ENCODE data around the gene SASH1. TPM values are rescaled to one million over a fixed set of nuclear protein-coding genes. Genes with fewer than 3 reads are reported as not detected.
A peak's percentile ranks its signal among the peaks of the same experiment; 100 is the strongest.

The SASH1 gene
- total RNA-seq, 1 experiment from 2014 or later, result 27.4 TPM

- ChIA-PET CTCF (interaction anchor here (1.0 kb wide), 1 partner anchor 358 kb away, joined by 3 read pairs; no protein-coding TSS in a partner anchor), POLR2A (no interaction called here)
- DNase-seq (ENCODE audit: low spot score), result no peak
- no peaks in the 10 kb centered on the region for H3K27me3 Mint-ChIP-seq (ENCODE audit: low read depth)
- H3K9me3 Mint-ChIP-seq, result no peaks in the 10 kb centered on the region
- no peak overlapping the region for H3K4me3 Mint-ChIP-seq
- peaks cover 24% of the 10 kb centered on the region for H3K4me1 Mint-ChIP-seq
- no peak for ATAC-seq
- no peak for TF ChIP-seq CTCF (IDR thresholded peaks at IDR 0.05)
- no peak for TF ChIP-seq ELF4 (CRISPR knock-in tag; IDR thresholded peaks at IDR 0.05; ENCODE audit: low read depth)
- TF ChIP-seq USF1 (CRISPR knock-in tag; IDR thresholded peaks at IDR 0.05), result no peak
- TF ChIP-seq ATF2 (CRISPR knock-in tag; IDR thresholded peaks at IDR 0.05; ENCODE audit: borderline replicate concordance, low read depth), result no peak
- no peak for TF ChIP-seq NR1H2 (CRISPR knock-in tag; IDR thresholded peaks at IDR 0.05)
- H3K27ac Mint-ChIP-seq, result no peak overlapping the region
- peaks cover 61% of the 10 kb centered on the region for H3K36me3 Mint-ChIP-seq
These were observed 192.7 kb downstream of the SASH1 start for GRCh38 chr6:148535381-148535780.

GRCh38 chr6:148535976-148536375, 193.3 kb downstream of the SASH1 start:
- no peak for ATAC-seq
- no peak for DNase-seq (ENCODE audit: low spot score)
- Mint-ChIP-seq H3K27ac (no peak overlapping the region), H3K4me1 (peaks cover 18% of the 10 kb centered on the region), H3K36me3 (peaks cover 66% of the 10 kb centered on the region), H3K4me3 (no peak overlapping the region), H3K27me3 (ENCODE audit: low read depth) (no peaks in the 10 kb centered on the region), H3K9me3 (no peaks in the 10 kb centered on the region)
- TF ChIP-seq MYBL2 (CRISPR knock-in tag; IDR thresholded peaks at IDR 0.05), result no peak
- no peak for TF ChIP-seq ZNF263 (CRISPR knock-in tag; IDR thresholded peaks at IDR 0.05; ENCODE audit: low read depth)
- no peak for TF ChIP-seq RELA (CRISPR knock-in tag; IDR thresholded peaks at IDR 0.05; ENCODE audit: borderline replicate concordance)
- no peak for TF ChIP-seq TEAD1 (CRISPR knock-in tag; IDR thresholded peaks at IDR 0.05)
- ChIA-PET POLR2A (no interaction called here), CTCF (no interaction called here)

- POLR2A ChIA-PET, result no interaction called here
These were observed 195.9 kb downstream of the SASH1 start for GRCh38 chr6:148538261-148539190.

More at GRCh38 chr6:148538261-148539190, 195.9 kb downstream of the SASH1 start:
- H3K36me3 Mint-ChIP-seq, result peaks cover 62% of the 10 kb centered on the region
- H3K4me1 Mint-ChIP-seq, result peaks cover 10% of the 10 kb centered on the region
- no peak for TF ChIP-seq GABPB1 (CRISPR knock-in tag; IDR thresholded peaks at IDR 0.05)
- TF ChIP-seq ATF3 (CRISPR knock-in tag; conservative IDR thresholded peaks at IDR 0.05), result no peak
- TF ChIP-seq JUN (CRISPR knock-in tag; IDR thresholded peaks at IDR 0.05), result no peak
- no peak for TF ChIP-seq TCF7 (CRISPR knock-in tag; IDR thresholded peaks at IDR 0.05; ENCODE audit: low read depth)
- TF ChIP-seq HMGA2 (CRISPR knock-in tag; IDR thresholded peaks at IDR 0.05), result no peak
- no peak for TF ChIP-seq CTCF (IDR thresholded peaks at IDR 0.05)
- TF ChIP-seq MAX (CRISPR knock-in tag; IDR thresholded peaks at IDR 0.05), result no peak
- TF ChIP-seq USF1 (CRISPR knock-in tag; IDR thresholded peaks at IDR 0.05), result no peak
- no peak overlapping the region for H3K4me3 Mint-ChIP-seq
- H3K27me3 Mint-ChIP-seq (ENCODE audit: low read depth), result no peaks in the 10 kb centered on the region
- peak overlapping the region; percentile 12 for H3K27ac Mint-ChIP-seq
- H3K9me3 Mint-ChIP-seq, result no peaks in the 10 kb centered on the region
- no peak for ATAC-seq
- no peak for DNase-seq (ENCODE audit: low spot score)
- CTCF ChIA-PET, result no interaction called here

Data from WTC11 (cell line).